Parathyroid adenoma (tissue), 2 donors: ENCODE measurements around the gene MYH14.

Experiments used
- H2AFZ ChIP-seq: fragments of 300-600 bp; sonication (generic); one replicate; pipeline ENCODE4 v1.7.0; 2017; ENCODE audit warnings: antibody characterized with exemption, mild to moderate bottlenecking
- H3K27ac ChIP-seq: fragments of 300-600 bp; sonication (generic); one replicate; pipeline ENCODE4 v1.7.0; 2017
- H3K27me3 ChIP-seq: fragments of 300-600 bp; sonication (generic); one replicate; pipeline ENCODE4 v1.7.0; 2017; ENCODE audit warnings: low read length; ENCODE audit not compliant: control insufficient read depth, insufficient read depth
- H3K36me3 ChIP-seq: fragments of 300-600 bp; sonication (generic); one replicate; pipeline ENCODE4 v1.7.0; 2017; ENCODE audit warnings: low read length; ENCODE audit not compliant: control insufficient read depth, insufficient read depth
- H3K4me1 ChIP-seq: fragments of 300-600 bp; sonication (generic); one replicate; pipeline ENCODE4 v1.7.0; 2017; ENCODE audit warnings: control low read depth
- H3K4me2 ChIP-seq: fragments of 300-600 bp; sonication (generic); one replicate; pipeline ENCODE4 v1.7.0; 2017; ENCODE audit warnings: low read length
- H3K4me3 ChIP-seq: fragments of 300-600 bp; sonication (generic); one replicate; pipeline ENCODE4 v1.7.0; 2017; ENCODE audit warnings: low read depth, low read length
- H3K79me2 ChIP-seq: fragments of 300-600 bp; sonication (generic); one replicate; pipeline ENCODE4 v1.7.0; 2017; ENCODE audit warnings: control low read depth
- H3K9ac ChIP-seq: fragments of 300-600 bp; sonication (generic); one replicate; pipeline ENCODE4 v1.7.0; 2017; ENCODE audit warnings: mild to moderate bottlenecking
- H3K9me3 ChIP-seq: fragments of 300-600 bp; sonication (generic); one replicate; pipeline ENCODE4 v1.7.0; 2017; ENCODE audit warnings: low read length; ENCODE audit not compliant: control insufficient read depth
- TF ChIP-seq, protein P1 (sequence below): fragments of 300-600 bp; sonication (generic); IDR thresholded peaks from one replicate; pipeline ENCODE4 v1.7.0; 2017; ENCODE audit warnings: antibody characterized with exemption, mild to moderate bottlenecking
- donor health status: primary hyperparathyroidism.

MYH14 gene

GRCh38 chr19:50331994-50332243 lies 128.5 kb downstream of the MYH14 start:
- Histone ChIP-seq H3K9me3 (no peaks in the 10 kb centered on the region), H3K4me3 (peak overlapping the region; percentile 98), H3K79me2 (peaks cover 3% of the 10 kb centered on the region), H3K27me3 (no peaks in the 10 kb centered on the region), H2AFZ (peak overlapping the region; percentile 96), H3K4me1 (peaks cover 15% of the 10 kb centered on the region), H3K36me3 (no peaks in the 10 kb centered on the region), H3K27ac (peak overlapping the region; percentile 99), H3K9ac (peak overlapping the region; percentile 13), H3K4me2 (peak overlapping the region; percentile 98)
- TF ChIP-seq, protein P1, sequence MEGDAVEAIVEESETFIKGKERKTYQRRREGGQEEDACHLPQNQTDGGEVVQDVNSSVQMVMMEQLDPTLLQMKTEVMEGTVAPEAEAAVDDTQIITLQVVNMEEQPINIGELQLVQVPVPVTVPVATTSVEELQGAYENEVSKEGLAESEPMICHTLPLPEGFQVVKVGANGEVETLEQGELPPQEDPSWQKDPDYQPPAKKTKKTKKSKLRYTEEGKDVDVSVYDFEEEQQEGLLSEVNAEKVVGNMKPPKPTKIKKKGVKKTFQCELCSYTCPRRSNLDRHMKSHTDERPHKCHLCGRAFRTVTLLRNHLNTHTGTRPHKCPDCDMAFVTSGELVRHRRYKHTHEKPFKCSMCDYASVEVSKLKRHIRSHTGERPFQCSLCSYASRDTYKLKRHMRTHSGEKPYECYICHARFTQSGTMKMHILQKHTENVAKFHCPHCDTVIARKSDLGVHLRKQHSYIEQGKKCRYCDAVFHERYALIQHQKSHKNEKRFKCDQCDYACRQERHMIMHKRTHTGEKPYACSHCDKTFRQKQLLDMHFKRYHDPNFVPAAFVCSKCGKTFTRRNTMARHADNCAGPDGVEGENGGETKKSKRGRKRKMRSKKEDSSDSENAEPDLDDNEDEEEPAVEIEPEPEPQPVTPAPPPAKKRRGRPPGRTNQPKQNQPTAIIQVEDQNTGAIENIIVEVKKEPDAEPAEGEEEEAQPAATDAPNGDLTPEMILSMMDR = no peak

- H3K9ac ChIP-seq = peak overlapping the region; percentile 33
- peaks cover 15% of the 10 kb centered on the region for H3K4me1 ChIP-seq
Measured at GRCh38 chr19:50332244-50333038, 129.0 kb downstream of the MYH14 start.

GRCh38 chr19:50333235-50333736 lies 129.9 kb downstream of the MYH14 start:
- H3K4me1 ChIP-seq = peaks cover 11% of the 10 kb centered on the region
- peaks cover 3% of the 10 kb centered on the region for H3K79me2 ChIP-seq
- H2AFZ ChIP-seq = peak overlapping the region; percentile 96
- H3K4me3 ChIP-seq = peak overlapping the region; percentile 98
- no peaks in the 10 kb centered on the region for H3K36me3 ChIP-seq
- peak overlapping the region; percentile 98 for H3K4me2 ChIP-seq
- H3K9me3 ChIP-seq = no peaks in the 10 kb centered on the region
- TF ChIP-seq, protein P1 = no peak
- peak overlapping the region; percentile 99 for H3K27ac ChIP-seq
- no peaks in the 10 kb centered on the region for H3K27me3 ChIP-seq
- peak overlapping the region; percentile 33 for H3K9ac ChIP-seq

More at GRCh38 chr19:50332244-50333038, 129.0 kb downstream of the MYH14 start:
- no peaks in the 10 kb centered on the region for H3K9me3 ChIP-seq
- H3K27me3 ChIP-seq = no peaks in the 10 kb centered on the region
- H3K27ac ChIP-seq = peak overlapping the region; percentile 99
- H2AFZ ChIP-seq = peak overlapping the region; percentile 96
- H3K4me3 ChIP-seq = peak overlapping the region; percentile 98
- TF ChIP-seq, protein P1 = no peak
- H3K79me2 ChIP-seq = peaks cover 3% of the 10 kb centered on the region
- H3K36me3 ChIP-seq = no peaks in the 10 kb centered on the region
- H3K4me2 ChIP-seq = peak overlapping the region; percentile 98

- peaks cover 11% of the 10 kb centered on the region for H3K4me1 ChIP-seq
- H3K9ac ChIP-seq = peak overlapping the region; percentile 41
- no peaks in the 10 kb centered on the region for H3K36me3 ChIP-seq
- no peaks in the 10 kb centered on the region for H3K9me3 ChIP-seq
- H3K4me2 ChIP-seq = peak overlapping the region; percentile 98
- H3K79me2 ChIP-seq = peaks cover 3% of the 10 kb centered on the region
- TF ChIP-seq, protein P1 = peak; percentile 8
- H3K27me3 ChIP-seq = no peaks in the 10 kb centered on the region
- peak overlapping the region; percentile 98 for H3K4me3 ChIP-seq
- peak overlapping the region; percentile 99 for H3K27ac ChIP-seq
- H2AFZ ChIP-seq = peak overlapping the region; percentile 96
Measured at GRCh38 chr19:50333737-50334617, 130.6 kb downstream of the MYH14 start.
